ENCODE measurements around the gene ACKR2. TPM values are rescaled to one million over a fixed set of nuclear protein-coding genes. Genes with fewer than 3 reads are reported as not detected.

The ACKR2 gene
- total RNA-seq, 2 donors from 2014 or later = 0.78 to 6.2 TPM

DNA sequence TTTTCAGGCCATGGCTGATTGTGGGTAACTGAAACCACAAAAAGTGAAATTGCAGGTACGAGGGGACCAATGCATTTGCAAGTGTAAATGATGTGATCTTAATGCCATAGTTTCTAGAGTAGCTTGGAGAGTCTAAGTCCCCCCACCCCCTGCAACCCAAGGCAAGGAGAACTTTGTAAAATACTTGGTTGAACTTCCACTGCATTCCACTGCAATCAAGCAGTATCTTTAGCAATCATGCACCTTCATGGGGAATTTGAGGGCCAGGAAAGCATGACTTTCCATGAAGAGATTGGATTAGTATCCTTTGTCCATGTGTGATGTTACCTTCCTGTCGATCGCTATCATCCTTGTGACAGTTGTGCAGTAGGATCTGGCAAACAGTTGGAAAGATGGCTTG, 77.8 kb downstream of the ACKR2 start:
- Histone ChIP-seq H3K4me3 (no peak overlapping the region), H3K27me3 (no peaks in the 10 kb centered on the region), H3K27ac (no peak overlapping the region), H3K4me1 (no peaks in the 10 kb centered on the region), H3K9me3 (no peaks in the 10 kb centered on the region), H3K36me3 (no peaks in the 10 kb centered on the region)
- no peak for TF ChIP-seq CTCF (IDR thresholded peaks at IDR 0.05)
- DNase-seq (ENCODE audit: low spot score) = no peak

- no peaks in the 10 kb centered on the region for H3K36me3 ChIP-seq
- no peaks in the 10 kb centered on the region for H3K4me1 ChIP-seq
- H3K27ac ChIP-seq = no peak overlapping the region
- H3K4me3 ChIP-seq = no peak overlapping the region
- no peak for DNase-seq (ENCODE audit: low spot score)
- TF ChIP-seq CTCF (IDR thresholded peaks at IDR 0.05) = no peak
- H3K27me3 ChIP-seq = no peaks in the 10 kb centered on the region
- no peaks in the 10 kb centered on the region for H3K9me3 ChIP-seq
Observed at GRCh38 chr3:42891042-42891441, 81.8 kb downstream of the ACKR2 start.

- no peak for TF ChIP-seq CTCF (IDR thresholded peaks at IDR 0.05)
- Histone ChIP-seq H3K27me3 (no peaks in the 10 kb centered on the region), H3K9me3 (no peaks in the 10 kb centered on the region), H3K36me3 (no peaks in the 10 kb centered on the region), H3K4me3 (no peak overlapping the region), H3K4me1 (no peaks in the 10 kb centered on the region), H3K27ac (no peak overlapping the region)
- DNase-seq (ENCODE audit: low spot score) = no peak
Observed at GRCh38 chr3:42892169-42892568, 82.9 kb downstream of the ACKR2 start.

GRCh38 chr3:42892807-42893206, 83.6 kb downstream of the ACKR2 start:
- DNase-seq (ENCODE audit: low spot score) = no peak
- no peaks in the 10 kb centered on the region for H3K4me1 ChIP-seq

GRCh38 chr3:42894698-42895579, 85.7 kb downstream of the ACKR2 start:
- no peak overlapping the region for H3K27ac ChIP-seq
- no peak overlapping the region for H3K4me3 ChIP-seq
- no peaks in the 10 kb centered on the region for H3K9me3 ChIP-seq
- TF ChIP-seq CTCF (IDR thresholded peaks at IDR 0.05) = no peak
- no peaks in the 10 kb centered on the region for H3K36me3 ChIP-seq
- no peak for DNase-seq (ENCODE audit: low spot score)
- H3K27me3 ChIP-seq = no peaks in the 10 kb centered on the region
- no peaks in the 10 kb centered on the region for H3K4me1 ChIP-seq

More at GRCh38 chr3:42892807-42893206, 83.6 kb downstream of the ACKR2 start:
- no peak for TF ChIP-seq CTCF (IDR thresholded peaks at IDR 0.05)
- no peaks in the 10 kb centered on the region for H3K36me3 ChIP-seq
- no peak overlapping the region for H3K27ac ChIP-seq
- no peak overlapping the region for H3K4me3 ChIP-seq
- H3K9me3 ChIP-seq = no peaks in the 10 kb centered on the region
- H3K27me3 ChIP-seq = no peaks in the 10 kb centered on the region

- TF ChIP-seq CTCF (IDR thresholded peaks at IDR 0.05) = no peak
- Histone ChIP-seq H3K4me1 (no peaks in the 10 kb centered on the region), H3K9me3 (no peaks in the 10 kb centered on the region), H3K36me3 (no peaks in the 10 kb centered on the region), H3K27me3 (no peaks in the 10 kb centered on the region), H3K27ac (no peak overlapping the region), H3K4me3 (no peak overlapping the region)
- DNase-seq (ENCODE audit: low spot score) = no peak
Observed at GRCh38 chr3:42895580-42895868, 86.3 kb downstream of the ACKR2 start.
